Hematopoietic multipotent progenitor cell treated with erythropoietin and hydrocortisone succinate and interleukin-3 and kit ligand, for 15 days (in vitro differentiated cells): ENCODE measurements around the gene C22orf23.
"Not testable (repeated sequence)": the region's sequence is repeated elsewhere in the genome, so short reads cannot be mapped to it uniquely, and the experiment has no call there.

Experiments
- DNase-seq: peaks from one replicate; pipeline ENCODE4 v3.0.0-alpha.2; 2015; ENCODE audit warnings: low spot score

The C22orf23 gene

GRCh38 chr22:37982151-37982785, 28.9 kb upstream of the C22orf23 start:
- DNase-seq: no peak

DNA sequence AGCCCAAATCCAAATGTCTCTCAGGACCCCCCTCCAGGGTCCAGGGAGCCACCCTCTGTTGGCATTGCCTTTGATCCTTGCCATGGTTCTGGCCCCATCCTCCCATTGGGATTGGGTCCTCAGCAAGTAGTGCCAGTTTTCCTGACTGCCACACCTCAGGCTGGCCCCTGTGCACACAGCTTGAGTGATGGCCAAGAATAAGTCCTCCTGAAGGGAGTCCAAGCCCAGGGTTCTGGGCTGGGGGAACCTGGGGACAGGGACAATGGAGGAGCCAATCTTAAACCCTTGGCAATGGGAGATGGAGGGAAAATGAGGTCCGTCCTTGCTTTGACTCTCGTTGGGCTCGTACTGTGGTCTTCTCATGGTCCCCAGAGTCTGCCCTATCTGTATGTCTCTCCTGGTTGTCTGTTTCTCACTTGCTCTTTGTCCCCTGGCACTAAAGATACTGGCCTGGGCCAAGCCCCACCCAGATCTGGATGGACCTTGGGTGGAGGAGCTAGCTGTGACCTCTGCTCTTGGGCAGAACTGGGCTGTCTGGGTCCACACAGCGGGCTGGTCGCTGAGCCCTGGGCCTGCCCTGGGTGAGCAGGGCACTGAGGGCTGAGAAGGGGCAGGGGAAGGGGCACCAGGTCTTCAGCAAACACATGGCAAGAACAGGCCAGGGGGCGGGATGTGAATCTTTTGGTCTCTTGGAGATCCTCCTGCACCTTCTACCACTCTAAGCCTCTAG, 28.0 kb upstream of the C22orf23 start:
- DNase-seq: no peak

- DNase-seq: no peak
These were observed 26.4 kb upstream of the C22orf23 start for GRCh38 chr22:37979782-37980181.

DNA sequence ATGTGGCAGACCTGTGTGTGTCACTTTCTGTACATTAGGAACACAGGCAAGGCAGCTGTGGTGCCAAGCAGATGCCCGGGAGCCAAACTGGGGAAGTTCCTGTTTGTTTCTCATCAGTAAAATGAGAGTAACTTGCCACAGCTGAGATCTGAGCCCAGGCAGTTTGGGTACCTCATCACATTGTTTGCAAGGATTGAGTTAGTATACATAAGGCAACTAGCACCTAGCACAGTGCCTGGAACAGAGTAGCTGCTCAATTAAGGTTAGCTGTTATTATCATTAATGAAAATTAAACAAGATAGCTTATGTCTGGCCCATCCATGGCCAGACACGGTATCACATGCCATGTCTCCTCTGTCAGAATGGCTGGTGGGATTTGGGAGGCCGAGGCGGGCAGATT, 23.1 kb upstream of the C22orf23 start:
- no peak for DNase-seq

DNA sequence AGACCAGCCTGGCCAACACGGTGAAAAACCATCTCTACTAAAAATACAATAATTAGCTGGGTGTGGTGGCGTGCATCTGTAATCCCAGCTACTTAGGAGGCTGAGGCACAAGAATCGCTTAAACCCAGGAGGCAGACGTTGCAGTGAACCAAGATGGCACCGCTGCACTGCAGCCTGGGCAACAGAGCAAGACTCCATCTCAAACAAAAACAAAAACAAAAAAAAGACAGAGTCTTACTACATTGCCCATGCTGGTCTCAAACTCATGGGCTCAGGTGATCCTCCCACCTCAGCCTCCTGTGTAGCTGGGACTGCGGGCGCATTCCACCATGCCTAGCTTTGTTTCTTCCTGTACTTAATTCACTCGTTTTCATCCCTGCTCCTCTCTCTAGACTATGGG, 22.6 kb upstream of the C22orf23 start:
- not testable (repeated sequence) for DNase-seq

DNA sequence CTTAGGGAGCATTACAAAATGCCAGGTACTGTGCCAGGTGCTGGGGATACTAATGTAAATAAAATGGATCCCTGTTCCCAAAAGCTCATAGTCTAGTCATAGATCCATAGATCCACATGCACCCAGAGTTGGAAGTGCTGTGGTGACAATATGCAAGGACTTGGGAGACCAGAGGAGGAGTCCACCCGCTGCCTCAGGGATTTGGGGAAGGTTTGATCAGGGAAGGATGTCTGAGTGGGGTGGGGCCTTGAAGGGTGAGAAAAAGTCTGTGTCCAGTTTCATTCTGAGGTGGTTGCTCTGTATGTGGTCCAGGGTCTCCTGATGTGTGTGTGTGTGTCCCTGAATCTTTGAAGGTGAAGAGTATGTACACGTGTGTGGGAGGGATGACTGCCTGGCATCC, 21.8 kb upstream of the C22orf23 start:
- no peak for DNase-seq

- DNase-seq: no peak
These were observed 20.1 kb upstream of the C22orf23 start for GRCh38 chr22:37973271-37974170.

GRCh38 chr22:37972527-37972926, 19.1 kb upstream of the C22orf23 start:
- no peak for DNase-seq

- DNase-seq: no peak
These were observed 18.4 kb upstream of the C22orf23 start for GRCh38 chr22:37971475-37972434.

DNA sequence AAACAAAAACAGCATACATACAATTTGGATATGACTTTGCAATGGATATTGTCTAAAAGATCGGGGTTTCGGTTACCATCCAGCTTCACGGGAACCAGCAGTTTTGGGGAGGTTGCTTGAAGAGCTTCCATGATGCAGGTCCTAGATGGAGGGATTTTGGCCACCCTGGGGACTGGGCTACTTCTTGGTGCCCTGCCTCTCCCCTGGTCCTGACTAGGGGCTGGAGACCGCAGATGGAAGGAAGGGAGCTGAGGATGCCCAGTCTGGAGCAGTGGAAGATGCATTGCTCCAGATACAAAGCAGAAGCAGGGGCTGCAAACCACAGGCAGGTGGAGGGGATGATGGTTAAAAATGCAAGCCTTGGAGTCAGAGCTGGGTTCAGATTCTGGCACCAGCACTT, 17.5 kb upstream of the C22orf23 start:
- DNase-seq: no peak

DNA sequence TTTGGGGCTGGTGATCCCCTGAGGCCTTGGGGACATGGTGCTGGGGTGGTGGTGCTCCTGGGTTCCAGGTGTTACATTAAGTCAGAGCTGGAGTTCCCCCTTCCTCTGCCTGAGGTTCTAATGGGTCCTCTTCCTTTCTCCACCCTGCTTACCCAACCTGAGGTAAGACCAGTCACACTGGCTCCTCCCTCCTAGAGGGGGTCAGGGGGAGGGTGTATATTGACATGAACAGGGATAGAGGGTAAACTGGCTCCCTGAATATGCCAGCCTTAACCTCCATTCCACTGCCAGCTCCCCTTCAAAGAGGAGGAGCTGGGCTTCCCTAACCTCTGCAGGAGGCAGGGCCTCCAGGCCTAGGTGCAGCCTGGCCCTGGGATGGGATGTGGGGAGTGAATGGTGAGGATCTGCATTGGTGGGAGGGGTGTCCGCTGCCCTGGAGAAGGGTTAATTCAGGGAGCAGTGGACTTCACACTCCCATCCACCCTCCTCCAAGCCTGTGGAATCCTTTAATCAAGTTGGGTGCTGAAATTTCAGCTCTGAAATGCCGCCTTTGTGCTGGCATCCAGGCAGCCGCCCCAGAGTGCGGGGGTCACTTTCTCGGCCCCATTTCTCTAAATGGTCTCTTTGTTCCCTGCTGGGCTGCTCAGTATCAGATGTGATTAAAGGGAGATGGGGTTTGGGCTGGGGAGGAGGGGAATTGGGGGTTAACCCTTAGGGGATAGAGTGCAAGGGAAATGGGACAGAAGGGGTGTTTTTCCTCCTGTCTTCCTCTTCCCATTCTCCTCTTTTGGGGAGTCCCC, 15.3 kb upstream of the C22orf23 start:
- DNase-seq: no peak

- DNase-seq: no peak
These were observed 14.4 kb upstream of the C22orf23 start for GRCh38 chr22:37967637-37968451.

- no peak for DNase-seq
These were observed 13.7 kb upstream of the C22orf23 start for GRCh38 chr22:37967147-37967546.

- DNase-seq: no peak
These were observed 12.7 kb upstream of the C22orf23 start for GRCh38 chr22:37965940-37966664.

- DNase-seq: no peak
These were observed 7.7 kb upstream of the C22orf23 start for GRCh38 chr22:37961062-37961461.

DNA sequence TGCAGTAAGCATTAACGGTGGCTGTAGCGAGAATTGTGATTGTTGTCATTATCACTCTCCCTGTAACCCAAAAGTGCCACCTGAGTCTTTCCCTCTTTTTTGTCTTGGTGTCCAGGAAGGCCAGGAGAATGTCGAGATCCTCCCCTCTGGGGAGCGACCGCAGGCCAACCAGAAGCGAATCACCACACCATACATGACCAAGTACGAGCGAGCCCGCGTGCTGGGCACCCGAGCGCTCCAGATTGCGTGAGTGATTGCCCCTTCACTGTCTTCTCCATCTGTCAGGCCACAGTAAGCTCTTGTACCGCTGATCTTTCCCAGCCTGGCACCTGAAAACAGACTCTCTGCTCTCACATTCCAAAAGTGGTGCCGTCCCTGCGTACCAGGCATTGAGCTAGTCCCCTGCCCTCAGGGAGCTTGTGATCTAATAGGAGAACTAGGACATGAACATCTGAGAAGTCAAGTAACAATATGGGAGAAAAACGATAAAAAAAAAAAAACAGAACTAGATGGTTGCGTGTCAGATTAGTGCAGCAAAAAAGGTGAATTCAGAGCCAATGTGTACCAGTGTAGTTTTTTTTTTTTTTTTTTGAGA, 5.9 kb upstream of the C22orf23 start:
- DNase-seq: no peak

DNA sequence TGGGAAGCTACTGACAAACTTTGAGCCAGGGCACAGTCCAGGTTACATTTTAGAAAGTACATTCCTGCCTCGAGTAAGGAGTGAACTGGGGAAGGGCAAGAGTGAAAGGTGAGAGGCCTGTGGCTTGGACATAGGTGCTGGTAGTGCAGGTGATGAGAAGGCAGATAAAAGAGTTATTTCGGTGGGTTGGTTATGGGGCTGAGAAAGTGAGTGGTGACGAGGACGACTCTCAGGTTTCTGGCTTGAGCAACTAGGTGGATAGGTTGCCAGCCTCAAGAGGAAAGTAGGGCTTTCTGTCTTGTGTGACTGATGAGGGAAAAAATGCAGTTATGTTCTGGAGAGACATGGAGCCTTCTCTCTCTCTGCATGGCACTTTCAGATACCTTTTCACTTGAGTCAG, 3.8 kb upstream of the C22orf23 start:
- DNase-seq: no peak

GRCh38 chr22:37955825-37956397, 2.5 kb upstream of the C22orf23 start:
- DNase-seq: not testable (repeated sequence)
